Measurements from ENCODE around the gene PNPLA8.

PNPLA8 gene

DNA sequence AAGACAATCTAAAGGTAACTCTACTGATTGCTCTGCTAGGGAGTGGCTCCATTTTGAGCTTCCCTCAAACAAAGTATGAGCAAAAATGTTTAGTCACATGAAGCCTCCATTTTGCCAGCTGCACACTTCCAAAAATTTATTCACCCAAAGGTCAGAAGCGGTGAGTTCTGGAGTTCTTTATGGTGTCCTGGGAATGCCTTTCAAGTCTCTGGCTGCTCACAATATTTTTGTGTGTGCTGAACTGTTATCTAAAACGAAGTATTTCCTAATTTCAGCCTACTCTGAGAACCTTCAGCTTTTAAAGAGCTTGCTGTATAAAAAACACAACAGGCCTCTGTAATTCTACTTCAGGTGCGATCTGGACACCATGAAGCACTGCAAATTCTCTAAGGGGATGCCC is 85.3 kb downstream of the PNPLA8 start:
- H2BK5ac ChIP-seq (ENCODE audit: low read depth, low read length, poor library complexity, severe bottlenecking): no peak overlapping the region
- no peak overlapping the region for H3K23ac ChIP-seq (ENCODE audit: low read length in 2 of 2)
- no peak overlapping the region for H3K18ac ChIP-seq (ENCODE audit: low read depth in 1 of 2, low read length in 2 of 2)
- H3K36me3 ChIP-seq (ENCODE audit: control insufficient read depth in 1 of 2, insufficient read depth in 2 of 2, low read depth in 1 of 2, low read length in 2 of 2): no peaks in the 10 kb centered on the region
- no peak overlapping the region for H3K14ac ChIP-seq (ENCODE audit: low read length in 2 of 2)
- no peak for DNase-seq
- no peak overlapping the region for H3K4me2 ChIP-seq (ENCODE audit: low read length, poor library complexity, severe bottlenecking)
- WGBS: 56% methylated on average over 2 of the region's 3 CpGs
- no peak overlapping the region for H3K9ac ChIP-seq (ENCODE audit: low read length)
- no peak overlapping the region for H4K8ac ChIP-seq (ENCODE audit: low read length)
- H3K4ac ChIP-seq (ENCODE audit: low read depth in 1 of 2, low read length in 2 of 2): no peak overlapping the region
- no peak overlapping the region for H2BK15ac ChIP-seq (ENCODE audit: low read depth, poor library complexity, severe bottlenecking)
- H3K27ac ChIP-seq (ENCODE audit: low read length, poor library complexity, severe bottlenecking): no peak overlapping the region
- no peaks in the 10 kb centered on the region for H3K79me1 ChIP-seq (replicated peaks; ENCODE audit: low read length, poor library complexity, severe bottlenecking)
- H2BK12ac ChIP-seq (ENCODE audit: low read length in 2 of 2): no peak overlapping the region
- H3K4me1 ChIP-seq (ENCODE audit: control insufficient read depth, insufficient read depth, low read depth, low read length): no peaks in the 10 kb centered on the region
- H2AFZ ChIP-seq (ENCODE audit: low read depth, low read length): no peak overlapping the region
- H3K4me3 ChIP-seq (ENCODE audit: insufficient read depth in 1 of 2, low read depth in 1 of 2, low read length in 2 of 2): no peak overlapping the region
- H2AK5ac ChIP-seq (ENCODE audit: low read length, severe bottlenecking): no peak overlapping the region
- no peak overlapping the region for H4K91ac ChIP-seq (ENCODE audit: low read length)
- H3K27me3 ChIP-seq (ENCODE audit: control insufficient read depth in 1 of 2, insufficient read depth in 1 of 2, low read length in 2 of 2): peaks cover 0 to 5% of the 10 kb centered on the region in 2 experiments
- H2BK120ac ChIP-seq (ENCODE audit: low read depth, low read length): no peak overlapping the region
- no peaks in the 10 kb centered on the region for H3K9me3 ChIP-seq (ENCODE audit: control insufficient read depth, low read length)

- no peaks in the 10 kb centered on the region for H3K4me1 ChIP-seq (ENCODE audit: control insufficient read depth, insufficient read depth, low read depth, low read length)
- 91% methylated on average over 1 of the region's 3 CpGs for WGBS
- H3K4me2 ChIP-seq (ENCODE audit: low read length, poor library complexity, severe bottlenecking): no peak overlapping the region
- no peak overlapping the region for H3K18ac ChIP-seq (ENCODE audit: low read depth in 1 of 2, low read length in 2 of 2)
- H2BK15ac ChIP-seq (ENCODE audit: low read depth, poor library complexity, severe bottlenecking): no peak overlapping the region
- H4K8ac ChIP-seq (ENCODE audit: low read length): no peak overlapping the region
- H4K91ac ChIP-seq (ENCODE audit: low read length): no peak overlapping the region
- H3K9ac ChIP-seq (ENCODE audit: low read length): no peak overlapping the region
- H3K79me1 ChIP-seq (replicated peaks; ENCODE audit: low read length, poor library complexity, severe bottlenecking): no peaks in the 10 kb centered on the region
- no peak overlapping the region for H3K4ac ChIP-seq (ENCODE audit: low read depth in 1 of 2, low read length in 2 of 2)
- no peak overlapping the region for H3K14ac ChIP-seq (ENCODE audit: low read length in 2 of 2)
- H2AK5ac ChIP-seq (ENCODE audit: low read length, severe bottlenecking): no peak overlapping the region
- no peak for DNase-seq
- no peaks in the 10 kb centered on the region for H3K9me3 ChIP-seq (ENCODE audit: control insufficient read depth, low read length)
- H3K27ac ChIP-seq (ENCODE audit: low read length, poor library complexity, severe bottlenecking): no peak overlapping the region
- no peak overlapping the region for H2BK12ac ChIP-seq (ENCODE audit: low read length in 2 of 2)
- H2AFZ ChIP-seq (ENCODE audit: low read depth, low read length): no peak overlapping the region
- H3K27me3 ChIP-seq (ENCODE audit: control insufficient read depth in 1 of 2, insufficient read depth in 1 of 2, low read length in 2 of 2): no peaks in the 10 kb centered on the region
- no peak overlapping the region for H2BK120ac ChIP-seq (ENCODE audit: low read depth, low read length)
- H2BK5ac ChIP-seq (ENCODE audit: low read depth, low read length, poor library complexity, severe bottlenecking): no peak overlapping the region
- H3K4me3 ChIP-seq (ENCODE audit: insufficient read depth in 1 of 2, low read depth in 1 of 2, low read length in 2 of 2): no peak overlapping the region
- no peaks in the 10 kb centered on the region for H3K36me3 ChIP-seq (ENCODE audit: control insufficient read depth in 1 of 2, insufficient read depth in 2 of 2, low read depth in 1 of 2, low read length in 2 of 2)
- no peak overlapping the region for H3K23ac ChIP-seq (ENCODE audit: low read length in 2 of 2)
These were observed 89.0 kb downstream of the PNPLA8 start for GRCh38 chr7:108436906-108437305.

- Histone ChIP-seq H2BK5ac (ENCODE audit: low read depth, low read length, poor library complexity, severe bottlenecking) (no peak overlapping the region), H3K27ac (ENCODE audit: low read length, poor library complexity, severe bottlenecking) (no peak overlapping the region), H2BK12ac (ENCODE audit: low read length in 2 of 2) (no peak overlapping the region), H3K36me3 (ENCODE audit: control insufficient read depth in 1 of 2, insufficient read depth in 2 of 2, low read depth in 1 of 2, low read length in 2 of 2) (no peaks in the 10 kb centered on the region), H2BK15ac (ENCODE audit: low read depth, poor library complexity, severe bottlenecking) (no peak overlapping the region), H3K14ac (ENCODE audit: low read length in 2 of 2) (no peak overlapping the region), H3K4me3 (ENCODE audit: insufficient read depth in 1 of 2, low read depth in 1 of 2, low read length in 2 of 2) (no peak overlapping the region), H4K91ac (ENCODE audit: low read length) (no peak overlapping the region), H4K8ac (ENCODE audit: low read length) (no peak overlapping the region), H3K9ac (ENCODE audit: low read length) (no peak overlapping the region), H2AK5ac (ENCODE audit: low read length, severe bottlenecking) (no peak overlapping the region), H2AFZ (ENCODE audit: low read depth, low read length) (no peak overlapping the region), H3K27me3 (ENCODE audit: control insufficient read depth in 1 of 2, insufficient read depth in 1 of 2, low read length in 2 of 2) (peaks cover 0 to 6% of the 10 kb centered on the region in 2 experiments), H3K23ac (ENCODE audit: low read length in 2 of 2) (no peak overlapping the region), H3K79me1 (replicated peaks; ENCODE audit: low read length, poor library complexity, severe bottlenecking) (no peaks in the 10 kb centered on the region), H3K4me2 (ENCODE audit: low read length, poor library complexity, severe bottlenecking) (no peak overlapping the region), H3K9me3 (ENCODE audit: control insufficient read depth, low read length) (no peaks in the 10 kb centered on the region), H3K4ac (ENCODE audit: low read depth in 1 of 2, low read length in 2 of 2) (no peak overlapping the region), H2BK120ac (ENCODE audit: low read depth, low read length) (no peak overlapping the region), H3K4me1 (ENCODE audit: control insufficient read depth, insufficient read depth, low read depth, low read length) (no peaks in the 10 kb centered on the region), H3K18ac (ENCODE audit: low read depth in 1 of 2, low read length in 2 of 2) (no peak overlapping the region)
- no peak for DNase-seq
- WGBS: 79% methylated on average over 2 of the region's 2 CpGs
These were observed 91.9 kb downstream of the PNPLA8 start for GRCh38 chr7:108434010-108434409.

GRCh38 chr7:108431099-108431498 is 94.8 kb downstream of the PNPLA8 start:
- 81% methylated on average over 1 of the region's 1 CpG for WGBS
- H3K79me1 ChIP-seq (replicated peaks; ENCODE audit: low read length, poor library complexity, severe bottlenecking): no peaks in the 10 kb centered on the region

More at GRCh38 chr7:108431099-108431498, 94.8 kb downstream of the PNPLA8 start:
- H3K27me3 ChIP-seq (ENCODE audit: control insufficient read depth in 1 of 2, insufficient read depth in 1 of 2, low read length in 2 of 2): peaks cover 0 to 6% of the 10 kb centered on the region in 2 experiments
- H2AFZ ChIP-seq (ENCODE audit: low read depth, low read length): no peak overlapping the region
- no peak overlapping the region for H2BK120ac ChIP-seq (ENCODE audit: low read depth, low read length)
- DNase-seq: no peak
- no peaks in the 10 kb centered on the region for H3K9me3 ChIP-seq (ENCODE audit: control insufficient read depth, low read length)
- H3K27ac ChIP-seq (ENCODE audit: low read length, poor library complexity, severe bottlenecking): no peak overlapping the region
- no peaks in the 10 kb centered on the region for H3K36me3 ChIP-seq (ENCODE audit: control insufficient read depth in 1 of 2, insufficient read depth in 2 of 2, low read depth in 1 of 2, low read length in 2 of 2)
- H4K91ac ChIP-seq (ENCODE audit: low read length): no peak overlapping the region
- H3K14ac ChIP-seq (ENCODE audit: low read length in 2 of 2): no peak overlapping the region
- no peak overlapping the region for H2BK15ac ChIP-seq (ENCODE audit: low read depth, poor library complexity, severe bottlenecking)
- H3K4ac ChIP-seq (ENCODE audit: low read depth in 1 of 2, low read length in 2 of 2): no peak overlapping the region
- no peak overlapping the region for H3K4me2 ChIP-seq (ENCODE audit: low read length, poor library complexity, severe bottlenecking)
- H3K9ac ChIP-seq (ENCODE audit: low read length): no peak overlapping the region
- no peak overlapping the region for H3K4me3 ChIP-seq (ENCODE audit: insufficient read depth in 1 of 2, low read depth in 1 of 2, low read length in 2 of 2)
- no peak overlapping the region for H2AK5ac ChIP-seq (ENCODE audit: low read length, severe bottlenecking)
- no peaks in the 10 kb centered on the region for H3K4me1 ChIP-seq (ENCODE audit: control insufficient read depth, insufficient read depth, low read depth, low read length)
- no peak overlapping the region for H2BK5ac ChIP-seq (ENCODE audit: low read depth, low read length, poor library complexity, severe bottlenecking)
- H4K8ac ChIP-seq (ENCODE audit: low read length): no peak overlapping the region
- no peak overlapping the region for H3K23ac ChIP-seq (ENCODE audit: low read length in 2 of 2)
- H2BK12ac ChIP-seq (ENCODE audit: low read length in 2 of 2): no peak overlapping the region
- H3K18ac ChIP-seq (ENCODE audit: low read depth in 1 of 2, low read length in 2 of 2): no peak overlapping the region
